ENCODE data around the gene NDUFB5. TPM values are rescaled to one million over a fixed set of nuclear protein-coding genes. Genes with fewer than 3 reads are reported as not detected.

NDUFB5 gene
- total and polyA plus RNA-seq, 10 of the 15 experiments (the other 5 are each of a cell fraction or from before 2014, with no cell fraction given) = 82.0 to 320 (median 126) TPM

- ChIA-PET POLR2A (interaction anchor here (0.6 to 1.8 kb wide), 5 partner anchors 9 to 508 kb away, joined by 3 to 4 read pairs (median 3); partner anchors contain the start of gene MFN1), CTCF (interaction anchor here (0.6 to 1.0 kb wide), 2 partner anchors 30 to 46 kb away, joined by 3 to 4 read pairs; no protein-coding TSS in a partner anchor), RAD21 (ENCODE audit: unreplicated experiment) (no interaction called here), SMC1A (ENCODE audit: uncharacterized antibody, unreplicated experiment) (interaction anchor here (1.4 to 1.5 kb wide), 2 partner anchors 34 to 41 kb away, joined by 3 to 4 read pairs; partner anchors contain the start of gene ACTL6A)
- H3K36me3 ChIP-seq (ENCODE audit: control insufficient read depth in 2 of 2, insufficient read depth in 2 of 2, low read length in 1 of 2) = peaks cover 4 to 17% of the 10 kb centered on the region in 2 experiments; a peak in 3 of 4 replicates
- peak overlapping the region; percentile 90 for H3K9ac ChIP-seq (ENCODE audit: control insufficient read depth, insufficient read depth, low read length)
- no peaks in the 10 kb centered on the region for H3K27me3 ChIP-seq (replicated peaks in 1 of 2; ENCODE audit: control insufficient read depth in 2 of 2, insufficient read depth in 2 of 2, low read length in 1 of 2)
- BruUV-seq (replicated peaks) = no TSS peak
- H3K9me3 ChIP-seq (replicated peaks; ENCODE audit: control insufficient read depth, insufficient read depth, low read length) = no peaks in the 10 kb centered on the region
- H3K79me2 ChIP-seq (ENCODE audit: control insufficient read depth, insufficient read depth, low read length) = peaks cover 52% of the 10 kb centered on the region
- no peak for FAIRE-seq
- no peaks in the 10 kb centered on the region for H4K20me1 ChIP-seq (ENCODE audit: control insufficient read depth, insufficient read depth)
- no peak overlapping the region for H3K27ac ChIP-seq (ENCODE audit: control insufficient read depth, insufficient read depth)
- 41% methylated on average over 4 of the region's 4 CpGs for WGBS (ENCODE audit: insufficient coverage, insufficient replicate concordance, low lambda C conversion rate, missing lambda C conversion rate)
- H3K4me1 ChIP-seq (ENCODE audit: control insufficient read depth, insufficient read depth, low read length) = peaks cover 16% of the 10 kb centered on the region
- peak overlapping the region; percentile 78 for H3K4me3 ChIP-seq
- H3K4me2 ChIP-seq (ENCODE audit: control insufficient read depth, insufficient read depth) = peak overlapping the region; percentile 49
- no peak for ATAC-seq
- TF ChIP-seq CTCF (IDR thresholded peaks at IDR 0.05 in 2 of 3, conservative IDR thresholded peaks at IDR 0.05 in 1 of 3; ENCODE audit: control insufficient read depth in 2 of 3, extremely low read depth in 1 of 3, insufficient read depth in 1 of 3, low read depth in 3 of 3, low read length in 3 of 3) = no peak
- no peak for TF ChIP-seq NFYB (IDR thresholded peaks at IDR 0.05; ENCODE audit: insufficient read depth, low read depth, low read length)
- intact Hi-C loops (cut with micrococcal nuclease; ENCODE audit: unreplicated experiment) = loop anchor here (5.0 kb wide), 1 partner anchor 256 kb away; the partner anchor contains the start of gene MFN1
- no peak overlapping the region for H2AFZ ChIP-seq (ENCODE audit: control insufficient read depth, low read depth, low read length)
- no peak for DNase-seq (ENCODE audit: low read depth, low spot score)
- in situ Hi-C loops (cut with MboI) = no loop called here
Measured at GRCh38 chr3:179603321-179603720, 1.3 kb upstream of the NDUFB5 start.

- BruUV-seq (replicated peaks) = no TSS peak
- Histone ChIP-seq H3K9me3 (replicated peaks; ENCODE audit: control insufficient read depth, insufficient read depth, low read length) (no peaks in the 10 kb centered on the region), H2AFZ (ENCODE audit: control insufficient read depth, low read depth, low read length) (peak overlapping the region; percentile 97), H3K79me2 (ENCODE audit: control insufficient read depth, insufficient read depth, low read length) (peaks cover 52% of the 10 kb centered on the region), H3K9ac (ENCODE audit: control insufficient read depth, insufficient read depth, low read length) (peak overlapping the region; percentile 90), H3K4me2 (ENCODE audit: control insufficient read depth, insufficient read depth) (peak overlapping the region; percentile 49), H4K20me1 (ENCODE audit: control insufficient read depth, insufficient read depth) (no peaks in the 10 kb centered on the region), H3K27me3 (replicated peaks in 1 of 2; ENCODE audit: control insufficient read depth in 2 of 2, insufficient read depth in 2 of 2, low read length in 1 of 2) (no peaks in the 10 kb centered on the region), H3K36me3 (ENCODE audit: control insufficient read depth in 2 of 2, insufficient read depth in 2 of 2, low read length in 1 of 2) (peaks cover 4 to 17% of the 10 kb centered on the region in 2 experiments; a peak in 3 of 4 replicates), H3K4me1 (ENCODE audit: control insufficient read depth, insufficient read depth, low read length) (peaks cover 16% of the 10 kb centered on the region), H3K27ac (ENCODE audit: control insufficient read depth, insufficient read depth) (peak overlapping the region; percentile 69), H3K4me3 (peak overlapping the region; percentile 78)
- no peak for FAIRE-seq
- POLR2A ChIA-PET = interaction anchor here (0.6 to 1.8 kb wide), 5 partner anchors 9 to 257 kb away, joined by 3 to 6 read pairs (median 3); partner anchors contain the start of genes MFN1 and USP13
- TF ChIP-seq ZBED1 (IDR thresholded peaks at IDR 0.05; ENCODE audit: borderline replicate concordance) = no peak
- TF ChIP-seq POU2F2 (IDR thresholded peaks at IDR 0.05; ENCODE audit: borderline replicate concordance, low read depth, low read length) = no peak
- TF ChIP-seq KLF5 (IDR thresholded peaks at IDR 0.05; ENCODE audit: partially characterized antibody) = no peak
- no peak for TF ChIP-seq ZNF274 (IDR thresholded peaks at IDR 0.05; ENCODE audit: insufficient read depth, insufficient read length)
- no peak for TF ChIP-seq IRF5 (IDR thresholded peaks at IDR 0.05; ENCODE audit: borderline replicate concordance)
- TF ChIP-seq FOXK2 (IDR thresholded peaks at IDR 0.05) = no peak
- TF ChIP-seq CREB1 (IDR thresholded peaks at IDR 0.05; ENCODE audit: low read depth) = no peak
- no peak for TF ChIP-seq TCF3 (IDR thresholded peaks at IDR 0.05; ENCODE audit: borderline replicate concordance, insufficient read depth, low read depth, low read length)
- in situ Hi-C loops (cut with MboI) = no loop called here
- intact Hi-C loops (cut with micrococcal nuclease; ENCODE audit: unreplicated experiment) = loop anchor here (2.0 to 5.0 kb wide), 2 partner anchors 49 to 257 kb away; partner anchors contain the start of genes MFN1 and USP13
- ATAC-seq = no peak
- RAD21 ChIA-PET (ENCODE audit: unreplicated experiment) = no interaction called here
- CTCF ChIA-PET = no interaction called here
- 0% methylated on average over 3 of the region's 3 CpGs for WGBS (ENCODE audit: insufficient coverage, insufficient replicate concordance, low lambda C conversion rate, missing lambda C conversion rate)
- no peak for DNase-seq (ENCODE audit: low read depth, low spot score)
- SMC1A ChIA-PET (ENCODE audit: uncharacterized antibody, unreplicated experiment) = interaction anchor here (1.4 to 1.5 kb wide), 2 partner anchors 34 to 41 kb away, joined by 3 to 4 read pairs; partner anchors contain the start of gene ACTL6A
Measured at GRCh38 chr3:179603831-179604230, 763 bp upstream of the NDUFB5 start.
